G401 (cell line): ENCODE data around the gene NSD1. TPM values are rescaled to one million over a fixed set of nuclear protein-coding genes. Genes with fewer than 3 reads are reported as not detected.
A peak's percentile ranks its signal among the peaks of the same experiment; 100 is the strongest.
"Not testable (repeated sequence)": the region's sequence is repeated elsewhere in the genome, so short reads cannot be mapped to it uniquely, and the experiment has no call there.

Experiments
- DNase-seq: peaks from one replicate; pipeline ENCODE4 v3.0.0-alpha.2; 2015; ENCODE audit warnings: low spot score
- in situ Hi-C: cut with HindIII; loops from 2 replicates; pipeline ENCODE4 v1.10.0; 2016; ENCODE audit warnings: low sequenced_read_pairs, mixed read lengths
- total RNA-seq: library from RNA; depleted of rRNA; stranded (reverse); fragments of >200 nt; shearing (Covaris generic); gene quantifications from 2 replicates; pipeline ENCODE4 v1.2.3, GENCODE V29; 2014

NSD1 gene
- total RNA-seq, 1 experiment from 2014 or later: 32.1 TPM

DNA sequence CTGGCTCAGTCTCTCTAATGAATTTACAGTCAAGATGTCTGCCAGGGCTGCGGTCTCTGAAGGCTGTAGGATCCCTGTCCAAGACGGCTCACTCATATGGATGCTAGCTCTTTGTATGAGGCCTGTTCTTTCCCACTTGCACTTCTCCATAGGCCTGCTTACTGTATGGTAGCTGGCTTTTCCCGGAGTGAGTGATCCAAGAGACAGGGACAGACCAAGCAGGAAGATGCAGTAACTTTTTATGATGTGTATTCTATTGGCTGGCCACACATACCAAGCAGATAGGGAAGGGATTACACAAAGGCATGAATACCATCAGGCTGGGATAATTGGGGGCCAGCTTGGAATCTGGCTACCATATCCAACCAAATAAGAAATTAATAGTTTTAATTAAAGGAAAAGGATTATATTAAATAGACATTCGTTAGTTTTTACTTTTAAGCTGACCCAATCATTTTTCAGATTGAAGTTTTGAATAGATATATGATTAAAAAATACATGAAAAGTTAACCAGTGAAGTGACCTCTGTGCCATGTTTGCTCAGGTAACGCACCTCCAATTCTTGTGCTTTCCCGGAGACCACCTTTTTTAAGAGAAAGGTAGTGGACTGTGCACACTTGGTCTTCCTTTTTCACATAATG is 20.6 kb downstream of the NSD1 start:
- in situ Hi-C loops: no loop called here
- DNase-seq: peak; percentile 25

DNA sequence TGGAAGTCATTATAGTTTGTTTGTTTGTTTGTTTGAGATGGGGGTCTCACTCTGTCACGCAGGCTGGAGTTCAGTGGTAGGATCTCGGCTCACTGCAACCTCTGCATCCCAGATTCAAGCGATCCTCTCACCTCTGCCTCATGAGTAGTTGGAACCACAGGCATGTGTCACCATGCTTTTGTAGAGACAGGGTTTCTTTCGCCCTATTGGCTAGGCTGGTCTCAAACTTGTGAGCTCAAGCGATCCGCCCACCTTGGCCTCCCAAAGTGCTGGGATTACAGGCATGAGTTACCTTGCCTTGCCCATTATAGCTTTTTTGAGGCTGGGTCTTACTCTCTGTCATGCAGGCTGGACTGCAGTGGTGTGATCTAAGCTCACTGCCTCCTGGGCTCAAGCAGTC is 28.8 kb downstream of the NSD1 start:
- no peak for DNase-seq
- in situ Hi-C loops: no loop called here

DNA sequence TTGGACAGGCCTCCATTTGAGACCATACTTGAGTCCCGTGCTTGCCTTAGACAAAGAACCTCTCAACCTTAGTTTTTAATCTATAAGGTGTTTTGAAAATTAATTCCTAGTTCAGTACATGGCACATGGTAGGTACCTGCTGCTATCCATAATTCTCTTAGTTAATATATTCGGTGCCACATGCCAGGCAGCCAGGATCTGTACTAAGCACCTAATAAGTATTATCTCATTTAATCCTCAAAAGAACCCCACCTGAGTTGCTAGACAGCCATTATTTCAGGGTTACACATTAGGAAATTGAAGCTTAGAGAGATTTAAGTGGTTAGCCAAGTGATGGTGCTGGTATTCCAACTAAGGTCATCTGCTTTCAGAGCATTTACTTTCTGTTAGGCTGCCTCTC is 29.9 kb downstream of the NSD1 start:
- in situ Hi-C loops: no loop called here
- DNase-seq: no peak

DNA sequence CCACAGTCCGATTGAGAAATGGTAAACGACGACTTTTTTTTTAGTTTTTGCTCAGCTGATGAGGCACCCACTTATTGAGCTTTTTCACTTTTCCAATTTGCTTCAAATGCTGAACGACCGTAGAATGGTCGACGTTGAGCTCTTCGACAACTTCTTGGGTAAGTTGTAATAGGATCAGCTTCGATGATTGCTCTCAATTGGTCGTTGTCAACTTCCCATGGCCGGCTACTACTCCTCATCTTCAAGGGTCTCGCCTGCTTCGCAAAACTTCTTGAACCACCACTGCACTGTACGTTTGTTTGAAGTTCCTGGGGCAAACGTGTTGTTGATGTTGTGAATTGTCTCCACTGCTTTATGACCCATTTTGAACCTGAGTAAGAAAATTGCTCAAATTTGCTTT is 35.7 kb downstream of the NSD1 start:
- in situ Hi-C loops: no loop called here
- no peak for DNase-seq

DNA sequence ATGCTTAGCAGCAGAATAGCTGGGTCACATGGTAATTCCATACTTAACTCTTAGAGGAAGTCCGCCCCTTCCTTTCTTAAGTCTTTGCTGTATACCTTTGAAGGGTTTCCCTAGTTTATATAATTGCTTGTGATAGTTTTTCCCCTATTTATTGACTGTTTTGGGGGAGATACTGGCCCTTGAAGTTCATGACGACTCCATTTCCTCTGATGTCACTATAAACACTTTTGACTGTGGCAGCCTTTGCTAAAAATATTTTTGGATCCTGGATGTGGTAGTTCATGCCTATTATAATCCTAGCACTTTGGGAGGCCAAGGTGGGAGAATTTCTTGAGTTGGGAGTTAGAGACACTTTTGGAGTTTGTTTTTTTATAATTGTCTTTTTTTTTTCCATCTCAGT is 38.4 kb downstream of the NSD1 start:
- DNase-seq: no peak
- in situ Hi-C loops: no loop called here

DNA sequence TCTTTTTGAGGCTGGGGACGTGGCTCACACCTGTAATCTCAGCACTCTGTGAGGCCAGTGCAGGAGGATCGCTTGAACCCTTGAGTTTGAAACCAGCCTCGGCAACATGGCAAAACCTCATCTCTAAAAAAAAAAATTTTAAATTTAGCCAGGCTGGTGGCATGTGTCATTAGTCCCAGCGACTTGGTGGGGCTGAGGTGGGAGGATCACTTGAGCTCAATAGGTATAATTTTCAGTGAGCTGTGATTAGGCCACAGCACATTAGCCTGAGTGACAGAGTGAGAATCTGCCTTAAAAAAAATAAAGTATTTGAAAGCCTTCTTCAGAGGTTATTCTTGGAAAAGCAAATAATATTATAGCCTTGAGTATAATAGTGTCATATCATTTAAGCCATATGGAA is 41.8 kb downstream of the NSD1 start:
- no peak for DNase-seq
- in situ Hi-C loops: no loop called here

DNA sequence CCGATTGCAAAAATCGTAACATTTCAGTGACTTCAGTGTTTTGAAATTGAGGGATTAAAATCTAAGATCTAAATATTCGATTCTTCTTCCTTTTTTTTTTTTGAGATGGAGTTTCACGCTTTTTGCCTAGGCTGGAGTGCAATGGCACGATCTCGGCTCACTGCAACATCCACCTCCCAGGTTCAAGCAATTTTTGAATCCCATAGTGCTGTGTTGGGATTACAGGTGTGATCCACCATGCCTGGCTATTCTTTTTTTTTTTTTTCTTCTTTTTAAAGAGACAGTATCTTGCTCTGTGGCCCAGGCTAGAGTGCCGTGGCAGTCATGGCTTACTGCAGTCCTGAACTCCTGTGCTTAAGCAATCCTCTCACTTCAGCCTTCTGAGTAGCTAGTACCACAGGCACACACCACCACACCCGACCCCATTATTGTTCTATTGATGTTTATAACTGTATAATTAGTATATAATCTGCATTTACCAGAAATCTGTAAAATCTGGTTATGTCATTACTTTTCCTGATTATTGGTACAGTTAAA is 42.7 kb downstream of the NSD1 start:
- DNase-seq: no peak
- in situ Hi-C loops: no loop called here

DNA sequence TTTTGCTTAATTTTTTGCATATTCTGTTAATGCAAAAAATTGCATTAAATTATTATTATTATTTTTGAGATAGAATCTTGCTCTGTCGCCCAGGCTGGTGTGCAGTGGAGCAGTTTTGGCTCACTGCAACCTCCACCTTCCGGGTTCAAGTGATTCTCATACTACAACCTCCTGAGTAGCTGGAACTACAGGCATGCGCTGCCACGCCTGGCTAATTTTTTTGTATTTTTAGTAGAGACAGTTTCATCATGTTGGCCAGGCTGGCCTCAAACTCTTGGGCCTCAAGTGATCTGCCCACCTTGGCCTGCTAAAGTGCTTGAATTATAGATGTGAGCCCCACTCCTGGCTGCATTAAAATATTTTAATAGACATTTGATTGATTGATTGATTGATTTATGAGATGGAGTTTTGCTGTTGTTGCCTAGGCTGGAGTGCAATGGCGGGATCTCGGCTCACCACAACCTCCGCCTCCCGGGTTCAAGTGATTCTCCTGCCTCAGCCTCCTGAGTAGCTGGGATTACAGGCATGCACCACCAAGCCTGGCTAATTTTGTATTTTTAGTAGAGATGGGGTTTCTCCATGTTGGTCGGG is 44.4 kb downstream of the NSD1 start:
- in situ Hi-C loops, DNase-seq: not testable (repeated sequence)

DNA sequence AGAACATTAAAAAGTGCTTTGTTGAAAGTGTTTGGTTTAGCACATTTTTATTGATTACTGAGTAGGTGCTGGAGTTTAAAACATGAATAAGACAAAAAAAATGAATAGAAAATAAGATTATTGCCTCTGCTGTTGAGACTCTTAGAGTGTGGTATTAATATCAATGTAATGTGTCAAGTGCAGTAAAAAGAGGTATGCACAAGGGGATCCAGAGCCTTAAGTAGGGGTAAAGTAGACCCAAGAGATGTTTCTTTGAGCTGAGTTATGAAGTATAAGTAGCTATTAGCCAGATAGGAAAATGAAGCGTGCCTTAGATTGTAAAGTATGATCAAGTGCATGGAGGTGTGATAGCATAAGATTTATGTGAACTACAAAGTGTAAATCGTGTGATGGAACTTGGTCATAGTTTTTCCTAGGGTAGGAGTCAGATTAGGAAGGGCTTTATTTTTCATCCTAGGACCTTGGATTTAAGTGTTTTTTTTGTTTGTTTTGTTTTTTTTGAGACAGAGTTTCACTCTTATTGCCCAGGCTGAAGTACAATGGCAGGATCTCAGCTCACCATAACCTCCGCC is 45.2 kb downstream of the NSD1 start:
- in situ Hi-C loops: no loop called here
- no peak for DNase-seq

DNA sequence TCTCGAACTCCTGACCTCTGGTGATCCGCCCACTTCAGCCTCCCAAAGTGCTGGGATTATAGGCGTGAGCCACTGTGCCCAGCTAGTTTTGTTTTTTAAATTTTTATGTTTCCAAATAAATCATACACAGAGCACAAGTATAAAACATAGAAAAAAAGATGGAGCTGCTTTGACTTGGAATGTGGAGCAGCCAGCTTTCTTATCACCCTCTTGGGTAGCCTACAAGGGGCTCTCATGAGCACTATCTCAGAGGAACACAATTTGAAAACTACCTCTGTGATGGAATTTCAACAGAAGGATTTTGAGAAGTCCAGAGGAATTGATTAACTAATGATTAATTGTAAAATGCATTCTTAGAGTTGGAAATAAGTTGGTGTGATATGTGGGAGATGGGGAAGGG is 45.9 kb downstream of the NSD1 start:
- in situ Hi-C loops: no loop called here
- DNase-seq: no peak

DNA sequence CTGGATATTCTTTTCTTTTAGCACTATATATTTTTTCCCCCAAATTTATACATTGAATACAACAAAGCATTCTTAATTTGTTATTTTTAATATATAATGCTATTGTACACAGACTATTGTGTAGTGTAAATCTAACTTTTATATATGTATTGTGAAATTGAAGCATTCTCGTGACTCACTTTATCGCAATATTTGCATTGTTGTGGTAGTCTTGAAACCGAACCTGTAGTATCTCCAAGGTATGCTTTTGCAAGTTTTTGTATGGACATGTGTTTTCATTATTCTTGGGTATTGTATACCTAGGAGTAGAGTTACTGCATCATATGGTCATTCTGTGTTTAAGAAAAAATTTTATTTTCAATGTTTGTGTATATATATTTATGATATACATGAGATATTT is 49.6 kb downstream of the NSD1 start:
- in situ Hi-C loops: no loop called here
- no peak for DNase-seq

DNA sequence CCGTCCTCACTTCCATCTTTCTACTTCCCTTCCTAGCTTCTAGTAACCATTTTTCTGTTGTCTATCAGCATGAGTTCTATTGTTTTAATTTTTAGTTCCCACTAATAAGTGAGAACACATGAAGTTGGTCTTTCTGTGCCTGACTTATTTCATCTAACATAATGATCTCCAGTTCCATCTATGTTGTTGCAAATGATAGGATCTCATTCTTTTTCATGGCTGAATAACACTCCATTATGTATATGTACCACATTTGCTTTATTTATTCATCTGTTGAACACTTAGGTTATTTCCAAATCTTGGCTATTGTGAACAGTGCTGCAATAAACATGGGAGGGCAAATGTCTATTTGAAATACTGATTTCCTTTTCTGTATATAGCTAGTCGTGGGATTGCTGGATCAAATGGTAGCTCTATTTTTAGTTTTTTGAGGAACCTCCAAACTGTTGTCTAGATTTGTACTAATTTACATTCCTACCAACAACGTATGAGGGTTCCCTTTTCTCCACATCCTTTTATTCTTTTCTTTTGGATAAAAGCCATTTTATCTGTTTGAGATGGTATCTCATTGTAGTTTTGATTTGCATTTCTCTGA is 50.3 kb downstream of the NSD1 start:
- no peak for DNase-seq
- in situ Hi-C loops: no loop called here

DNA sequence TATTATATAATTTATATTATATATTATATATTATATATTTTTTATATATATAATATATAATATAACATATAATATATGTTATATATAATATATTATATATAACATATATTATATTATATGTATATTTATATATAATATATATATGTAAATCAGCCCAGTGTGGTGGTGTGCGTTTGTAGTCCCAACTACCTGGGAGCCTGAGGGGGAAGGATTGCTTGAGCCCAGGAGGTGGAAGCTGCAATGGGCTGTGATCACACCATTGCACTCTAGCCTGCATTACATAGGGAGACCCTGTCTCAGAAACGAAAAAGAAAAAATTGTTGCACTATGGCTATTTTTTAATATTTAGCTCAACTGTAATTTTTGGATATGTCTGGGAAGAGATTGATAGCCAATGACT is 52.4 kb downstream of the NSD1 start:
- no peak for DNase-seq
- in situ Hi-C loops: no loop called here

DNA sequence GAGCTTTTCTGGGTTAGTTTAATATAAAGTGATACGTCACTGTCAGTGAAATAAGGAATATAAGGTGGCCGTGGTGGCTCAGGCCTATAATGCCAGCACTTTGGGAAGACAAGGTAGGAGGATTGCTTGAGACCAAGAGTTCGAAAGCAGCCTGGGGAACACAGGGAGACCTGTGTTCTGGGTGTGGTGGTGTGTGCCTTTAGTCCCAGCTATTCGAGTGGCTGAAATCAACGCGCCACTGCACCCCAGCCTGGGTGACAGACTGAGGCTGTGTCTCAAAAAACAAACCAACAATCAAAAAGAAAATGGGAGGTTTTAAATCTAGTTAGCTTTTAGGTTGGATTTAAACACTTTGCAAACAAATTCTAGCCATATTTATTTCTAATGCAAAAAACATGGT is 53.1 kb downstream of the NSD1 start:
- DNase-seq: no peak
- in situ Hi-C loops: no loop called here

DNA sequence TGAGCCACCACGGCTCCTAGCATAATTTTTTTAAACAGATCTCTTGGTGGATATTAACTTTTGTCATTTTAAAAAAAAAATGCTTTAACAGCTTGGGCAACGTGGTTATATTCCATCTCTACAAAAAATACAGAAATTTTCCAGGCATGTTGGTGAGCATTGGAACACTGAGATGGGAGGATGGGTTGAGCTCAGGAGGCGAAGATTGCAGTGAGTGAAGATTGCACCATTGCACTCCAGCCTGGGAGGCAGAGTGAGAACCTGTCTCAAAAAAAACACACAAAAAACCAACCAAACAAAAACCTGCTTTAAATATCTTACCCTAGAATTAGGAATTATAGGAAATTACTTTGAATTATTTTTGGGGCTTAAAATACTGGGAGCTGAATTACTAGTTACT is 55.2 kb downstream of the NSD1 start:
- DNase-seq: no peak
- in situ Hi-C loops: no loop called here

DNA sequence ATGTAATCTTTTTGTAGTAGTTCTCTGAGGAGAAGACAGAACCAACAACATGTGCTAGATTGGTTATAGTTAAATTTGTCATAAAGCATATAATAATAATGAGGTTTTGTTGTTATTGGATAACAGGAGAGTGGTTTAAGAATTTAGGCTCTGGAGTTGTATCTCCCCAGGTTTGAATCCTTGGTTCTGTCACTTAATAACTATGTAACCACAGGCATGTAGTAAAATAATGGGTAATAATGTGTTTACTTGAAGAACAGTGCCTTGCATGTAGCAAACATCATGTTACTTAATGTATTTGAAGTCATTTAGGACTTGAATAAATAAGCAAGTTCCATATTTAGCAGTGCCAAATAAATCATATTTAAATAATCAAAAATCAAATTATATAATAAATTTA is 55.8 kb downstream of the NSD1 start:
- in situ Hi-C loops: no loop called here

DNA sequence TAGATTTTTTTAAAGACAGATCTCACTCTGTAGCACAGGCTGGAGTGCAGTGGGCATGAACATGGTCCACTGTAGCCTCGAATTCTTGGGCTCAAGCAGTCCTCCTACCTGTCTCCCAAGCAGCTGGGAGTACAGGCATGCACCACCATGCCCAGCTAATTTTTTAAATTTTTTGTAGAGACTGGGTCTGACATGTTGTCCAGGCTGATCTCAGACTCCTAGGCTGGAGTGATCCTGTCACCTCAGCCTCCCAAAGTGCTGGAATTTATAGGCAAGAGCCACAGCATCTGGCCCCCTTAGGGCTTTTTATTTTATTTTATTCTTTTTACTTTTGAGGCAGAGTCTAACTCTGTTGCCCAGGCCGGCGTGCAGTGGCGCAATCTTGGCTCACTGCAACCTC is 56.4 kb downstream of the NSD1 start:
- in situ Hi-C loops: no loop called here
- DNase-seq: no peak

More for the DNA sequence above, 55.8 kb downstream of the NSD1 start:
- DNase-seq: no peak

DNA sequence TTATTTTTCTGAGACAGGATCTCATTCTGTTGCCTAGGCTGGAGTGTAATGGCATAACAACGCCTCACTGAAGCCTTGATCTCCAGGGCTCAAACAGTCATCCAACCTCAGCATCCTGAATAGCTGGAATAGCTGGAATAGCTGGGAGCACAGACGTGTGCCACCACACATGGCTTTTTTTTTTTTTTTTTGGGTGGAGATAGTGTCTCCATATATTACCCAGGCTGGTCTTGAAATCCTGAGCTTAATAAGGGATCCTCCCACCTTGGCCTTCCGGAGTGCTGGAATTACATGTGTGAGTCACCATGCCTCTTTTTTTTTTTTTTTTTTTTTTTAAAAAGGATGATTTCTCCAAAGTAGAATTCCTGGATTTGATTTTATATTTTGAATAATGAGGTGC is 60.7 kb downstream of the NSD1 start:
- in situ Hi-C loops: no loop called here
- DNase-seq: no peak

DNA sequence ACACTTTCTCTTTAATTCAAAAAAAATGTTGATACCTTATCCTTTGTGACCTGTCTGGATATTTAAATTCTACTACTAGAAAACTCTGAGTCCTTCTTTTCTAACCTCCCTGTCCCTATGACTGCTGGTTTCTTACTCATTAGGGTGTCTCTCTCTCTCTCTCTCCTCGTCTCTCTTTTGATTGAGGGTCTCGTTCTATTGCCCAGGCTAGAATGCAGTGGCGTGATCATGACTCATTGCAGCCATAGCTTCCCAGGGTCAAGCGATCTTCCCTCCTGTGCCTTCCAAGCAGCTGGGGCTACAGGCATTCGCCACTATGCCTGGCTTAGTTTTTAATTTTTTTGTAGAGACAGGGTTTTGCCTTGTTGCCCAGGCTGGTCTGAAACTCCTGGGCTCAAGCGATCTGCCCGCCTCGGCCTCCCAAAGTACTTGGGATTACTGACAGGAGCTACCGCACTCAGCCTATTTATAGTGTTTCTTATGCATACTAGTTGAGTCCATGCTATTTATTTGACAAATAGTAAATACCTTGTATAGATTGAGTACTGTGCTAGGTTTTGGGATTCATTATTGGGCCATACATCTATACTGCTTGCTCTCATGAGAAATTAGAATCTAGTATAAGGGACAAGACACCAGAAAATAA is 61.9 kb downstream of the NSD1 start:
- no peak for DNase-seq
- in situ Hi-C loops: no loop called here

DNA sequence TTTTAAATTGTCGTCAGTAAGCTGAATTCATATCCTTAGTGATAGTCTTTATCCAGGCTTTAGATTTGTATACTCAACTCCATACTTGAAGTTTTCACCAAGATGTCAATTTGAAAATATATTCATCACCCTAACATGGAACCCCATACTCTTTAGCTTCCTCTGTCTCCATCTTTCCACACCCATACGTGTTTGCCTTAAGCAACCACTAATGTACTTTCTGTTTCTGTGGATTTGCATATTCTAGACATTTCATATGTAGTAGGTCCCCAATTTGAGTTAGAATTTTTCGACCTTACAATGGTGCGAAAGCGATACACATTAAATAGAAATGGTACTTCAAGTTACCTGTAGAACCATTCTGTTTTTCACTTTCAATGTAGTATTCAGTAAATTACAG is 65.2 kb downstream of the NSD1 start:
- no peak for DNase-seq
- in situ Hi-C loops: no loop called here
